Trophoblast cell (in vitro differentiated cells and primary cell): Measurements from ENCODE around the gene MYT1.

Source experiments
- DNase-seq, 2 donors: peaks; one replicate each; pipeline ENCODE4 v3.0.0-alpha.2; 2016
- H2AFZ ChIP-seq: 2 replicates; pipeline ENCODE4 v1.6.1; 2013; ENCODE audit warnings: low read length, moderate library complexity, mild to moderate bottlenecking; ENCODE audit not compliant: insufficient read depth, poor library complexity
- H2AK5ac ChIP-seq: 2 replicates; pipeline ENCODE4 v1.6.1; 2013; ENCODE audit warnings: mild to moderate bottlenecking, low read length
- H2BK120ac ChIP-seq: 2 replicates; pipeline ENCODE4 v1.6.1; 2013; ENCODE audit warnings: low read length, mild to moderate bottlenecking, moderate library complexity; ENCODE audit not compliant: insufficient read depth, poor library complexity
- H2BK12ac ChIP-seq: 2 replicates; pipeline ENCODE4 v1.6.1; 2013; ENCODE audit warnings: mild to moderate bottlenecking, low read length, moderate library complexity
- H2BK5ac ChIP-seq: 2 replicates; pipeline ENCODE4 v1.6.1; 2013; ENCODE audit warnings: low read length, low read depth, moderate library complexity, mild to moderate bottlenecking; ENCODE audit not compliant: poor library complexity
- H3K14ac ChIP-seq: 2 replicates; pipeline ENCODE4 v1.6.1; 2013; ENCODE audit warnings: mild to moderate bottlenecking, low read length
- H3K18ac ChIP-seq: 2 replicates; pipeline ENCODE4 v1.6.1; 2013; ENCODE audit warnings: mild to moderate bottlenecking, low read length
- H3K23ac ChIP-seq: 2 replicates; pipeline ENCODE4 v1.6.1; 2013; ENCODE audit warnings: low read length
- H3K27ac ChIP-seq: 2 replicates; pipeline ENCODE4 v1.5.1; 2013; ENCODE audit warnings: low read depth, mild to moderate bottlenecking, inconsistent platforms, low read length, moderate library complexity
- H3K27me3 ChIP-seq: 2 replicates; pipeline ENCODE4 v1.6.1; 2013; ENCODE audit warnings: inconsistent platforms, mild to moderate bottlenecking, low read length, moderate library complexity; ENCODE audit not compliant: insufficient read depth
- H3K36me3 ChIP-seq, 2 experiments: 1 replicate in 1 of 2; 2 replicates in 1 of 2; pipeline ENCODE4 v1.6.1; 2013; ENCODE audit warnings: low read length in 2 of 2, mild to moderate bottlenecking in 2 of 2, moderate library complexity in 1 of 2; ENCODE audit not compliant: insufficient read depth in 2 of 2, control insufficient read depth in 1 of 2
- H3K4ac ChIP-seq: 2 replicates; pipeline ENCODE4 v1.6.1; 2013; ENCODE audit warnings: low read depth, mild to moderate bottlenecking, low read length, moderate library complexity
- H3K4me1 ChIP-seq, 2 experiments: 1 replicate in 1 of 2; 2 replicates in 1 of 2; pipeline ENCODE4 v1.6.1; 2013; ENCODE audit warnings: low read length in 2 of 2, mild to moderate bottlenecking in 2 of 2, moderate library complexity in 1 of 2; ENCODE audit not compliant: insufficient read depth in 2 of 2, control insufficient read depth in 1 of 2
- H3K4me2 ChIP-seq: 2 replicates; pipeline ENCODE4 v1.6.1; 2013; ENCODE audit warnings: inconsistent platforms, mild to moderate bottlenecking, low read length, moderate library complexity
- H3K4me3 ChIP-seq: 2 replicates; pipeline ENCODE4 v1.5.1; 2013; ENCODE audit warnings: mild to moderate bottlenecking, low read depth, low read length, inconsistent platforms
- H3K79me1 ChIP-seq: one replicate; pipeline ENCODE4 v1.6.1; 2013; ENCODE audit warnings: low read length
- H3K79me2 ChIP-seq: 2 replicates; pipeline ENCODE4 v1.6.1; 2013; ENCODE audit warnings: low read length, mild to moderate bottlenecking; ENCODE audit not compliant: control insufficient read depth, insufficient read depth, poor library complexity
- H3K9ac ChIP-seq: 2 replicates; pipeline ENCODE4 v1.6.1; 2013; ENCODE audit warnings: mild to moderate bottlenecking, low read length
- H3K9me3 ChIP-seq: 2 replicates; pipeline ENCODE4 v1.6.1; 2013; ENCODE audit warnings: low read depth, mild to moderate bottlenecking, control low read depth, inconsistent platforms, low read length; ENCODE audit not compliant: insufficient read depth
- H4K12ac ChIP-seq: 2 replicates; pipeline ENCODE4 v1.6.1; 2013; ENCODE audit warnings: low read depth, mild to moderate bottlenecking, low read length, moderate library complexity
- H4K8ac ChIP-seq: 2 replicates; pipeline ENCODE4 v1.6.1; 2013; ENCODE audit warnings: low read depth, mild to moderate bottlenecking, low read length, moderate library complexity
- H4K91ac ChIP-seq: one replicate; pipeline ENCODE4 v1.6.1; 2013; ENCODE audit warnings: low read depth, mild to moderate bottlenecking, low read length, moderate library complexity
- WGBS: extraction: QIAGEN DNeasy Blood & Tissue Kit; methylation state at CpG from one replicate; pipeline ENCODE4 v1.1.7; 2013; ENCODE audit warnings: missing lambda C conversion rate; ENCODE audit not compliant: insufficient read length, insufficient coverage; ENCODE audit errors: extremely low coverage; 5-methylcytosine and 5-hydroxymethylcytosine counted together

MYT1 gene

DNA sequence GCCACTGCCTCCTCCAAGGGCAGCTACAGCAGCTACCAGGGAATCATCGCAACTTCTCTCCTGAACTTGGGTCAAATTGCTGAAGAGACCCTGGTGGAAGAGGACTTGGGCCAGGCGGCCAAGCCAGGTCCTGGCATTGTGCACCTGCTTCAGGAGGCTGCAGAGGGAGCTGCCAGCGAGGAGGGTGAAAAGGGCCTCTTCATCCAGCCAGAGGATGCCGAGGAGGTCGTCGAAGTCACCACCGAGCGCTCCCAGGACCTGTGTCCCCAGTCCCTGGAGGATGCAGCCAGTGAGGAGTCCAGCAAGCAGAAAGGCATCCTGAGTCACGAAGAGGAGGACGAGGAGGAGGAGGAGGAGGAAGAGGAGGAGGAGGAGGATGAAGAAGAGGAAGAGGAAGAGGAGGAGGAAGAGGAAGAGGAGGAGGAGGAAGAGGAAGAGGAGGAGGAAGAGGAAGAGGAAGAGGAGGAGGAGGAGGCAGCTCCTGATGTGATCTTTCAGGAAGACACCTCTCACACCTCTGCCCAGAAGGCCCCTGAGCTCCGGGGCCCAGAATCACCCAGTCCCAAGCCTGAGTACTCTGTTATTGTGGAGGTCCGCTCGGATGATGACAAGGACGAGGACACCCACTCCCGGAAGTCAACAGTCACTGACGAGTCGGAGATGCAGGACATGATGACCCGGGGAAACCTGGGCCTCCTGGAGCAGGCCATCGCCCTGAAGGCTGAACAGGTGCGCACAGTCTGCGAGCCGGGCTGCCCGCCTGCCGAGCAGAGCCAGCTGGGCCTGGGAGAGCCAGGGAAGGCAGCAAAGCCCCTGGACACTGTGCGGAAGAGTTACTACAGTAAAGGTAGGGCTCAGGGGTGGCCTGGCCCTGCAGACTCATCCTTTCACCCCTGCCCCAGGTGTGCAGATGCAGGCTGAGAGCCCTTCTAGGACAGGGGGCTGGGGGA, 43.7 kb downstream of the MYT1 start:
- H3K79me2 ChIP-seq, result no peaks in the 10 kb centered on the region
- H3K27ac ChIP-seq, result no peak overlapping the region
- H3K4me2 ChIP-seq, result no peak overlapping the region
- H2BK5ac ChIP-seq, result no peak overlapping the region
- peaks cover 3% of the 10 kb centered on the region for H3K9me3 ChIP-seq
- no peak overlapping the region for H3K4me3 ChIP-seq
- no peak overlapping the region for H3K23ac ChIP-seq
- H3K9ac ChIP-seq, result no peak overlapping the region
- H4K12ac ChIP-seq, result no peak overlapping the region
- H4K91ac ChIP-seq, result no peak overlapping the region
- H3K18ac ChIP-seq, result no peak overlapping the region
- H3K4ac ChIP-seq, result no peak overlapping the region
- WGBS, result no CpG with 5 or more reads among the region's 25 CpGs
- H2BK12ac ChIP-seq, result no peak overlapping the region
- no peaks in the 10 kb centered on the region for H3K27me3 ChIP-seq
- H2AFZ ChIP-seq, result no peak overlapping the region
- H3K14ac ChIP-seq, result no peak overlapping the region
- no peaks in the 10 kb centered on the region for H3K36me3 ChIP-seq
- DNase-seq, result no peak
- no peak overlapping the region for H2BK120ac ChIP-seq
- H2AK5ac ChIP-seq, result no peak overlapping the region
- no peak overlapping the region for H4K8ac ChIP-seq
- H3K79me1 ChIP-seq, result no peaks in the 10 kb centered on the region
- no peaks in the 10 kb centered on the region for H3K4me1 ChIP-seq

GRCh38 chr20:64209148-64209547, 44.9 kb downstream of the MYT1 start:
- Histone ChIP-seq H4K91ac (no peak overlapping the region), H3K79me2 (no peaks in the 10 kb centered on the region), H3K27ac (no peak overlapping the region), H3K4me1 (no peaks in the 10 kb centered on the region), H2BK12ac (no peak overlapping the region), H3K4me2 (no peak overlapping the region), H3K14ac (no peak overlapping the region), H3K4ac (no peak overlapping the region), H3K18ac (no peak overlapping the region), H2AK5ac (no peak overlapping the region), H3K36me3 (no peaks in the 10 kb centered on the region), H3K27me3 (no peaks in the 10 kb centered on the region), H4K8ac (no peak overlapping the region), H2AFZ (no peak overlapping the region), H3K9me3 (peaks cover 3% of the 10 kb centered on the region), H2BK120ac (no peak overlapping the region), H4K12ac (no peak overlapping the region), H3K23ac (no peak overlapping the region), H3K79me1 (no peaks in the 10 kb centered on the region), H2BK5ac (no peak overlapping the region), H3K9ac (no peak overlapping the region), H3K4me3 (no peak overlapping the region)
- no peak for DNase-seq
- no CpG with 5 or more reads among the region's 7 CpGs for WGBS

GRCh38 chr20:64210656-64211369, 46.6 kb downstream of the MYT1 start:
- Histone ChIP-seq H3K4ac (no peak overlapping the region), H2AFZ (no peak overlapping the region), H3K79me1 (no peaks in the 10 kb centered on the region), H3K23ac (no peak overlapping the region), H3K36me3 (no peaks in the 10 kb centered on the region), H4K91ac (no peak overlapping the region), H3K27me3 (no peaks in the 10 kb centered on the region), H3K79me2 (no peaks in the 10 kb centered on the region), H2BK5ac (no peak overlapping the region), H3K18ac (no peak overlapping the region), H2AK5ac (no peak overlapping the region), H3K4me3 (no peak overlapping the region), H3K9me3 (peaks cover 3% of the 10 kb centered on the region), H3K4me1 (no peaks in the 10 kb centered on the region), H2BK12ac (no peak overlapping the region), H3K27ac (no peak overlapping the region), H3K4me2 (no peak overlapping the region), H3K9ac (no peak overlapping the region), H4K8ac (no peak overlapping the region), H4K12ac (no peak overlapping the region), H2BK120ac (no peak overlapping the region), H3K14ac (no peak overlapping the region)
- WGBS, result no CpG with 5 or more reads among the region's 15 CpGs
- no peak for DNase-seq

- WGBS, result no CpG with 5 or more reads among the region's 21 CpGs
- Histone ChIP-seq H3K4me2 (no peak overlapping the region), H3K23ac (no peak overlapping the region), H4K8ac (no peak overlapping the region), H2BK5ac (no peak overlapping the region), H3K27ac (no peak overlapping the region), H3K79me1 (no peaks in the 10 kb centered on the region), H3K4ac (no peak overlapping the region), H2BK120ac (no peak overlapping the region), H3K4me3 (no peak overlapping the region), H3K36me3 (no peaks in the 10 kb centered on the region), H2AK5ac (no peak overlapping the region), H3K9me3 (no peaks in the 10 kb centered on the region), H2AFZ (no peak overlapping the region), H2BK12ac (no peak overlapping the region), H3K14ac (no peak overlapping the region), H3K9ac (no peak overlapping the region), H4K12ac (no peak overlapping the region), H3K18ac (no peak overlapping the region), H3K4me1 (no peaks in the 10 kb centered on the region), H3K79me2 (no peaks in the 10 kb centered on the region), H3K27me3 (no peaks in the 10 kb centered on the region), H4K91ac (no peak overlapping the region)
- DNase-seq, result no peak
Measured at GRCh38 chr20:64211874-64212658, 47.8 kb downstream of the MYT1 start.
